ENCODE measurements around the gene KIF2A. TPM values are rescaled to one million over a fixed set of nuclear protein-coding genes. Genes with fewer than 3 reads are reported as not detected.

Gene KIF2A
- total RNA-seq, 1 experiment from 2014 or later, result 54.9 TPM

DNA sequence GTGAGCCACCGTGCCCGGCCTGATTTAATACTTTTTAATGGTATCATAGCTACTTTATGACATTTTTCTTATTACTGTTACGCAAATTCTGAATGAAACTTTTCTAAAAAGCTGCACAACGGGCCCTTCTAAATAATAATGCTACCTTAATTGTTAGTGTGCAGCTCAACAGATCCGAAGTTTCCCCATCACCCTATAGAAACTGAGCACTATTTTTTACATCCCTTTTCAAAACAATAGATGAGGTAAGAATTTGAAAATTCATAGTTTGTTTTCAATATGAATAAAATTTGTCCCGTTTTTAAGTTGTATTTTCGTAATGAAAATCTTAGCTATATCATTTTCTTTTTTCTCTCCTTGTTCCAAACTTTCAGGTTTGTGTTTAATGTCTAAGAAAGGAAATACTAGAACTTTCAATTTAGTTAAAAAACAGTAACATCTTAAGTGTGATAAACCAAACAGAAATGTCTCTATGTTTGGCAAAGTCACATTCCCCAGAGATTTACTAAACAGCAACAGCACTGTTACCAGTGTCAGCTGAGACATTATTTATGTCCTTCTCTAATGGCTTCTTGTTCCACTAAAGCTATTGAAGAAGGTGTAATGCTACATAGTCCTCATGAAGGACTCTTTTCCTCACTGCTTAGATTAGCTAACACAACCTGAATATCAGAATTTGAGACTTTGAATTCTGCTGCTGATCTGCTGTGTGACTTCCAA, 22.9 kb downstream of the KIF2A start:
- DNase-seq (ENCODE audit: low read depth), result no peak

DNA sequence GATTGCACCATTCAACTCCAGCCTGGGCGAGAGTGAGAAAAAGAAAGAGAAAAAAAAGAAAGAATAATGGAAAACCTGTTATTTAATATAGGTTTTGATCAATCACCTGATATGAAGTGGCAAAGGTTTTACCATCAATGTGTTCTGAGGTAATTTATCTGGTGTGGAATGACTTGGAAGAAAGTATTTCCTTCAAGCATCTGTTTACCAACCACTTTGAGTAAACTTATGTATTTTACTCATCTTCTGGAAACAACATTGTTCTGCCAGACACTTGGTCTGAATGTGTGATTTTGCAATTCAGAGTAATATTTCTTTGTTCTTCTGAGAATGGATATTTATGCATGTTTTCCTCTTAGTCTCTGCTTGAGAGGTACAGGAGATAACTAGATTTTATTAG, 24.3 kb downstream of the KIF2A start:
- no peak for DNase-seq (ENCODE audit: low read depth)

DNA sequence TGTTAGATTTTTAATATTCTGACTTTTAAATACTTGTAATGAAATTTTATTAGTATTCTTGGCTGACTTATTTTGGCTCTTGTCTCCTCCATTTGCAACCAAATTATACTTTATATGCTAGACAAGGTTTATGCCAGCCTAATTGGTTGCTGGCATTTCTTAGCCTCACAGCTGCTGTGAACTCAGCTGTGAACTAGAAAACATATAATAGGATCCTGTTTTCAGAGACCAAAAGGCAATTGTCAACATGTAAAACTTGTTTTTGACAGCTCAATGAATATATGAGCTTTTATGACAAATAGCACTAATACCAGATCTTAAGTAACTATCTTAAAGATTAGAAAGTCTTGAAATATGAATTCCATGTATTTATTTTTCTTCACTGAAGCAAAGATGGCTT, 25.9 kb downstream of the KIF2A start:
- DNase-seq (ENCODE audit: low read depth), result no peak

DNA sequence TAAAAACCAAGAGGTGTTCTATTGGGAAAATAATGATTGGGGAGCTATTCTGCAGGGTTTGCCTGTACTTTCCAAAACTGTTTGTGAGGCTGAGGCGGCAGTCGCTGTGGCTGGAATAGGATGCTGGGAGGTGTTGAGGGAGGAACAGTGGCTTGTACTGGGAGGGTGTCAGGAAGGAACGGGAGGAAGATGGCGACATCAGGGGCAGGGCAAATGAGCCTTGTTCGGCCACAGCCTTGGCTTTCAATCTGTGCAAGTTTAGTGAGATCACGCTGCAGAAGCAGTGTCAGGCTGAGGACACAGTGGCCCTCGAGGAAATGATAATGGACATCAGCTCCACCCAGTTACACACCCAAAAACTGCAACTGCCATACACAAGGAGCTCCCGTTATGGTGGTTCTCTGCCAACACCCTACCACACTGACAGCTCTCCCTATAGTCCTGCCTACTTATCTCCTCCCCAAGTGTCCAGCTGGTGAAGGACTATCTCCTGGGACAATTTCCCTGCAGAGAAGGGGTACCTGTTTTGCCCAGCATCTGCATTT, 27.3 kb downstream of the KIF2A start:
- DNase-seq (ENCODE audit: low read depth), result no peak

DNA sequence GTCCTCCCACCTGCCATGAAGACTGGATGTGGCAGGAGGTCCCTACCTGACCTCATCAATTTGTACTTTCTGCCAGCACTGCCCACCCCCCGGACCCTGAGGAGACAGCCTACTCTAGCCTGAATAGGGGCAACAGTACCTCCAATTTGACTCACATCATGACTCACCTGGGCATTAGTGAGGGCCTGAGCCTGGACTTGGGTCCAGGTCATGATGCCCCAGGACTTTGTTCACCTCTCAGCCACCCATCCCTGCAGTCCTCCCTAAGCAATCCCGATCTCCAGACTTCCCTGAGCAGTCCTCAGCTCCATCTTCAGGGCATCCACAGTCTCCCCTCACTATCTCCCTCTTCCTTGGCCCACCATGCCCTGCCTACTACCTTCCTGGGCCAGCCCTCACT, 28.1 kb downstream of the KIF2A start:
- DNase-seq (ENCODE audit: low read depth), result no peak

DNA sequence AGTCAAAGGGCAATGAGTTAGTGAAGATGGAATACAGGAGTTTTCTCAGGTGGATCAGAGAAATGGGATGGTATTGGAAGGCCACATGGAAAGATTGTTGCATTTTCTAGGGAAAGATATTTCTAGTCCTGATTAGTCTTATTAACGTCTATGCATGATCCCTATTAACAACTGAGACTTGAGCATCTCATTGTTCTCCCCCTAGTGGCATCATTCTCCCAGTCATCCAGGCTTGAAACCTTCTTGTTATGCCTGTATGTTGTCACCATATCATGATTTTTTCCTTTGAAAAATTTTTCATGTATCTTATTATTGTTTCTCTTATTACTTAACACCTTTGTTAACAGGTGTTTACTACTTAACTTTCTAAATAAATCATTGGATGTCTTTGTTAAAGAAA, 34.4 kb downstream of the KIF2A start:
- no peak for DNase-seq (ENCODE audit: low read depth)

DNA sequence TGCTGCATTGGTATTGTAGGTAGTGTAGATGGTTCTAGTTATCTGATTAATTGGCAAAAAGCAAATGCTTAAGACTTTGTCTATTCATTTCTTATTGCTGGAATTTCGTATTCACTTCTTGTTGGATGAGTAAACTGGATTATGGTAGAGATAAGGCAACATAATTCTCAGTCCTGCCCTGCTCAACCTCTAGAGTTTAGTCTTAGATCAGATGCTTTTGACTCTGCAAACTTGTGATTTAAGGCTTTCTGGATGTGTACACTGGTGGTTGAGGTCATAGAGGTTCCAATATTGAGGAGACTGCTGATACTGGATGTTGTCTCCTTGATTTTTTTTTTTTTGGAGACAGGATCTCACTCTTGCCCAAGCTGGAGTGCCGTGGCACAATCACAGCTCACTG, 35.0 kb downstream of the KIF2A start:
- DNase-seq (ENCODE audit: low read depth), result no peak

DNA sequence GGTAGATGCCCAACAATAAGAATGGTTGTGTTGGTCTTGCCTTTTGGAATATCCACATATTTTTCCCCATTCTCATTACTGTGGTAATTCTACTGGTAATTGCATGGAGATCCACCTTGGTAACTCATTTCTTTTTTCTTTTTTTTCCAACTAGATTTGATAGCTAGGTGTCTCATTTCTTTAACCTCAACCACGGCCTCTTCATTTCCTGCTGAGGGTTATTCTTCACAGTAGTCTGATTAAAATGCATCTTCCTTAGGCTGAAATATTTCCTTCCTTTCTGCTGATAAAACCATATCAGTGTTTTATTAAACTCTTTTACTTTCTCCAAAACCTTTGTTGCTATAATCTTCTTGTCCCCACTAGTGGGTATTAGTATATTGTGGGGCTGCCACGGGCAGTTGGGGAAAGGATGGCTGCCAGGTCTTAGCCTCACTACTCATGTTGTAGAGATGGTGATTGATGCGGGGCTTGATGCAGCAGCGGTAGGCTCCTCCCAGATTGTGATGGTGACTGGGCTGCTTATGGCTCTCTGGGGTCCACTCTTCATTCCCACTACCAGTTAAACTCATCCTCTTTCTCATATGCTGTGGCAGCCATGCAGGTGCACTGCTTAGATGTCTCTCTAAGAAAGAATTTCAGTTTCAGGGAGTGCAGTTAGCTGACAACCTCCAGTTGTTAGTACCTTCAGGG, 35.9 kb downstream of the KIF2A start:
- DNase-seq (ENCODE audit: low read depth), result no peak

DNA sequence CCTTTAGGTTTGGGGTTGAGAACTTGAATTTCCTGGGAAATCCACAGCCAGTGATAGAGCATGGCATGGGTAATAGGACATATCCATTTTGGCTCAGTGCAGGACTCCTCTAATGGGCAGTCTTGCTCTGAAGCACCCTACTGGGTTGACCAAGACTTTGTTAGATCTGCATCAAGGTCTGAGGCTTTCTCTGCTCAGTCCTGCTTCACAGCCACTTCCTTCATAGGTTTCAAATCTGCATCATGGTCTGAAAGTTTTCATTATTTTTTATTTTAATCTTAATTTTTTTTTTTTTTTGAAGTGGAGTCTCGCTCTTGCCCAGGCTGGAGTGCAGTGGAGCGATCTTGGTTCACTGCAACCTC, 36.5 kb downstream of the KIF2A start:
- DNase-seq (ENCODE audit: low read depth), result no peak

DNA sequence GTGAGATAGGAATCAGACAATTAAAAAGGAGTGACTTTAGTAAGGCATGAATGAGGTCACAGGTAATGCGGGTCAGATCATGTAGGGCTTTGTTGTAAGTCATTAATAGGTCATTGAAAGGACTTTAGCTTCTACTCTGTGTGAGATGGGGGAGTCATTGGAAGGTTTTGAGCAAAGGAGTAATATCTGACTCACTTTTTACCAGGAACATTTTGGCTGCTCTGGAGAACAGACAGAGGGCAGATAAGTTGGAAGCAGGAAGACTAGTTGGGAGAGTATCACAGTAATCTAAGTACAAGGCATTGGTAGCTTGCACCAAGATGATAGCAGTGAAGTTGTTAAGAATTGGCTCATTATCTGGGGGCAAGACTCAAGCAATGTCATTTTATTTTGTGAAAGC, 37.4 kb downstream of the KIF2A start:
- no peak for DNase-seq (ENCODE audit: low read depth)

DNA sequence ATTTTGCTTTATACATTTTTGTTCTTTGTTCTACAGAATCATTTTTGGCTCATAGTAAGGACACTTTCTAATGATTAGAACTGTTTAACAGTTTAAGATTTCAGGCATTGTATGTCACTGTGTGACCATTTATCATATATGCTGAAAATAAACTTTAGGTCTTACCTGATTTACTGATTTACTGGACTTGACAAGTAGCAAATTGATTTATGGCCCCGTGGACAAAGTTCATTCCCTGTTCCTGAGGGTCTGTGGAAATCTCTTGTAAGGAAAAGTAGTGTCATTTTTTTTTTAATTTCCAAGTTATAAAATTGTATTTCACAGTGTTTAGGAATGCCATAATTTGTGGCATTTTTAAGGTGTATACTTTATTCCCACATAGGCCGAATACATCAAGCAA, 40.7 kb downstream of the KIF2A start:
- DNase-seq (ENCODE audit: low read depth), result no peak

DNA sequence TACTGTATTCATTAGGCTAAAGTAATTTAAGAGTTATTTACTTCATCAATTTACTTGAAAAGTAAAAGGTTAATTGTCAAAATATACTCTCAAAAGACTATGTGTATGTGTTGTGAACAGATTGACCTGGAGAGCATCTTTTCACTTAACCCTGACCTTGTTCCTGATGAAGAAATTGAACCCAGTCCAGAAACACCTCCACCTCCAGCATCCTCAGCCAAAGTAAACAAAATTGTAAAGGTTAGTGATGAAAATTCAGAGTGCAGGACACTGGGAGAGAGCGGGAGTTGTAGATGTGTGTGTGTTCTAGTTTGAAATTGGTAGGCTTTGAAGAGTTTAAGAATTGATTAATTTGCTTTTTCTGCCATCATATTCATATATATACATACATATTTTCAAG, 41.9 kb downstream of the KIF2A start:
- DNase-seq (ENCODE audit: low read depth), result no peak

DNA sequence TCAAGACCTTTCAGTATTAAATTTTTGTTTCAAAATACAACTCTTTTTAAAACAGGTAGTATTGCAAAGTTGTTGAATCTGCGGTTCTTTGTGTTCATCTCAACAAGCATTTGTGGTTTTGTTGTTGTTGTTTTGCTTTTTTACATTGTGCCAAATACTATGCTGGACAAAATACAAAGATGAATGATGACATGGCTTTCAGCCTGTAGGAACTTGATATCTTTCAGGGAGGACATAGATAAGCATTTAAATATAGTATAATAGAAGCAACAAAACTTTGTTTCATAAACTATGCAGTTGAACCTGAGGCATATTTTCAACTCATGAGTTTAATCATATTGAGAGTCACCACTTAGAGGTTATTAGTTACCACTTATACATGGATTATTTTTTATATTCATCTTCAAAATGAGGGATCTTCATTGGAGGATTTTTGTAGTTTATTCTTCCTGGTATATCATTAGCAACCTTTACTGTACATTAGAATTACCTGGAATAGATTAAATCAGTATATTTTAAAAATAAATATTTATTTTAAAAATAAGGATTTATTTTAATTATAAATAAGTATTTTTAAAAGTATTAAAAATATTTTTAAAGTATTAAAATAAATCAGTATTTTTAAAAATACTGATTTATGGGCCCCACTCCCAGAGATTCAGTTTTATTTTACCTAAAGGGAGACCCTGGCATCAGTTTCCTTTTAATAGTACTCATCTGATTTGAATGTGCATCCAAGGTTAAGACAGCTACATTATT, 42.9 kb downstream of the KIF2A start:
- no peak for DNase-seq (ENCODE audit: low read depth)

DNA sequence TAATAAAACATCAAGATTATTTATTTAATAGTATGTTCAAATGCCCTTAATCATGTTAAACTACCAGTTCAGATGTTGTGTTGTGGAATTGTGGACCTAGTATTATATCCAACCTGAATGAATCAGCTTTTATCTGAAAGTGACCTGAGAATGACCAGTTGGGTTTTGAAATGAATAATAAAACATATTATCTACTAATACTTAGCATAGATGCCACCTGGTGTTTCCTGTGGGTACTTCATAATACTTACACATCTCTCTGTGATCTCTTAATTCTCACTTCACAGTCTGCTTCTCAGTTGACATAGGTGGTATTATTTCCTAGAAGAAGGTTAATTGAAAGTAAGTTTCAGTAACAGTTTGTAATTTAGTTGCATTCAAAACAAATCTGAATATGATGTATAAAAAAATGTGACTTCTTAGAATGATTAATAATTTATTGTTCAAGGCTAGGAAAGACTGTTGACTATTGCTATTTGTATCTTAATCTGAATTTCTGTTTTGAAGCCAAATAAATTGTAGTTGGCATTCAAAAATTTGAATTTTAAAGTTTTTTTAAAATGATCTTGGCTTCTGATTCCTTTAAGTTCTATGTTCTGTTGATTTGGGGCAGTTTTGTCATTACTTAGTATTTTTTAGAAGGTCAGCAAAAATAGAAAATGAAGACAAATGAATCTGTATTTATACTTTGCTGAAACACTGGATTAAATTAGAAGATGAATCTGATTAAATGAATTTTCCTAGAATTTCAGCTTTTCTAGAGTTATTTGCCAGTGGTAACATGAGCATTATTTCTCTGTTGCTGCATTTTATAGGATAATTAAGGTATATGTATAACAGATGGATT, 48.2 kb downstream of the KIF2A start:
- DNase-seq (ENCODE audit: low read depth), result peak; percentile 41

DNA sequence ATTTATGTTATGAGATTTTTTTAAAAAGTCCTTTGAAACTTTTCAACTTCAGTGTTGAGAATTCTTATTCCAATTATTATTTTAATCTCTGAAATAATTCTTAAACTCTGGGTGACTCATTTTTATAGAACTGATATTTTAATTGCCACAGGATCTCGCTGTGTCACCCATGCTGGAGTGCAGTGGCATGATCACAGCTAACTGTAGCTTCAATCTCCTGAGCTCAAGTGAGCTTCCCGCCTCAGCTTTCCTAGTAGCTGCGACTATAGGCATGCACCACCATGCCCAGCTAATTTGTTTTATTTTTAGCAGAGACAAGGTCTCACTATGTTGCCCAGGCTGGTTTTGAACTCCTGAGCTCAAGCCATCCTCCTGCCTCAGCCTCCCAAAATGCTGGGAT, 56.7 kb downstream of the KIF2A start:
- DNase-seq (ENCODE audit: low read depth), result no peak

DNA sequence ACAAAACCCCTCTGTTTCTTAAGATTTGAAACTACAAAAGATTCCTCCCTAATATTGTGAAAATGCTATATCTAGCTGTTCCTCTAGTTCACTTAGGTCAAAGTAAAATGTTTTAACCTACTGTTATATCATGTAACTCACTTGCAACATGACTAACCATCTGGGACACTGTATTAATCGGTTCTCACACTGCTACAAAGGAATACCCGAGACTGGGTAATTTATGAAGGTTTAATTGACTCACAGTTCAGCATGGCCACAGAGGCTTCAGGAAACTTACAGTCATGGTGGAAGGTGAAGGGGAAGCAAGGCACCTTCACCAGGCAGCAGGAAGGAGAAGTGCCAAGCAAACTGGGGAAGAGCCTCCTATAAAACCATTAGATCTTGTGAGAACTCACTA, 63.0 kb downstream of the KIF2A start:
- DNase-seq (ENCODE audit: low read depth), result no peak

DNA sequence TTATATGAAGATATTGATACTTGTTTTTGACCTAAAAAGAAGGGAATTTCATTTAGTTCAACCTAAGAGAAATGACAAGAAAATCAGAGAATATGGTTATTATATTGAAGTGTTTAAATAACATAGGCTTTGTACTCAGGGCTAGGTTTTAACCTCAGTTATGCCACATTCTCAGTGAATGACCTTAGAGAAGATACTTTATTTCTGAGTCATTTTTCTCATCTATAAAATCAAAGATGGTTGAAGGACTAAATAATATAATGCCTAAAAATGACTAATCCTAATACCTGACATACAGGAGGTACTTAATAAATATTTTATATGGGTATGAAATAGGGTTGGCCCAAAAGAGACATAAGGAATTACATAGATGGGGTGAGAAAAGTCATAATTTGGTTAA, 65.4 kb downstream of the KIF2A start:
- no peak for DNase-seq (ENCODE audit: low read depth)

DNA sequence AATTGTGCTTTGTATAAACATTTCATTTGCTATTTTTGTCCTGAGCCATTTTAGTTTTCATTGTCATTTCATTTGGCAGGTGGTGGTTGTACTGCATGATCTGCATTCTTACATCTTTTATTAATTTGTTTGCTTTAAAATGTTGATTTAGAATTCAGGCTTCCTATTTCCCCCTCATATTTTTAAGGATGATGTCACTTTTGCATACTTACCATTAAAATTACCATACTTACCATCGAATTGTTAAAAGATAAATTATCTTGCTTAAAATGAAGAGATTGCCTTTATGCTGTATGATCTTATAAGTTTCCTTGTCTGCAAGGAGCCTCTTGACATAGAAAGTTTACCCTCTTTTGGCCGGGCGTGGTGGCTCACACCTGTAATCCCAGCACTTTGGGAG, 66.6 kb downstream of the KIF2A start:
- DNase-seq (ENCODE audit: low read depth), result no peak

DNA sequence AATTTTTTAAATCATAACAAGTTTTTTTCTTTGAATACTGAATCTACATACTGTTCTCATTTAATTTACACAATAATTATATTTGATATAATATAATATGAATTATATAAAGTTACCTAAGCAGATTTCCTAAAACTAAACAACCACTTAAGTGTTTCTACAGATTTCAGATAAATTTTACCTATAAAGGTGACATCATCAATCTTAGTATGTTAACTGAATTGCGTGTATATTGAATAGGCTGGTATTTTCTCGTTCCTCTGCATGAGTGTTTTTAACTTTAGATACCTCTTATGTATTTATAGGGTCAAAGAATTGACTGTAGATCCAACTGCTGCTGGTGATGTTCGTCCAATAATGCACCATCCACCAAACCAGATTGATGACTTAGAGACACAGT, 67.4 kb downstream of the KIF2A start:
- no peak for DNase-seq (ENCODE audit: low read depth)

DNA sequence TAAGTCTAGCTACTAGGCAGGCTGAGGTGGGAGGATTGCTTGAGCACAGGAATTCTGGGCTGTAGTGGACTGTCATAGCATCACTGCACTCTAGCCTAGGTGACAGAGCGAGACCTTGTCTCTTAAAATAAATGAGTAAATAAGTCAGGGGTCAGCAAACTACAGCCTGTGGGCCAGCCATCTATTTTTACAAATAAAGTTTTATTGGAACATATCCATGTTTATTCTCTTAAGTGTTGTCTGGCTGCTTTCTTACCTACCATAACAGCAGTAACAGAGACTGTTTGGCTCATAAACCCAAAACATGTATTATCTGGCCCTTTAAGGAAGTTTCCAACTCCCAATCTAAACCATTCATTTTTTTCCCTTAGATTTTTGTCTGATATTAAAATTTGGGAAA, 68.1 kb downstream of the KIF2A start:
- DNase-seq (ENCODE audit: low read depth), result no peak

DNA sequence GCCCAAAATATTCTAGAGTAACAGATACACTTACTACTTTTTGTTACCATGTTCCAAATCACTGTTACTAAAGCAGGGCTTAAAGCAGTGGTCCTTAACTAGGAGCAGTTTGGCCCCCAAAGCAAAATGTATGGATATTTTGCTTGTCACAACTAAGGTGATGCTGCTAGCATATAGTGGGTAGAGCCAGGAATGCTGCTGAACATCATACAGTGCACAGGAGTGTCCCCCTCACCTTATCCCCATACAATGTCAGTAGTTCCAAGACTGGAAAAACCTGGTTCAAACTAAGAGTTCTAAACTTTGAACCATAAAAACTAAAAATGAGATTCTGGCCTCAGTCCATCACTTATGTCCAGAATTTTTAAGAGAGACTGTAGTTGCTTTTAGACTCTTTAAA, 69.6 kb downstream of the KIF2A start:
- DNase-seq (ENCODE audit: low read depth), result no peak

DNA sequence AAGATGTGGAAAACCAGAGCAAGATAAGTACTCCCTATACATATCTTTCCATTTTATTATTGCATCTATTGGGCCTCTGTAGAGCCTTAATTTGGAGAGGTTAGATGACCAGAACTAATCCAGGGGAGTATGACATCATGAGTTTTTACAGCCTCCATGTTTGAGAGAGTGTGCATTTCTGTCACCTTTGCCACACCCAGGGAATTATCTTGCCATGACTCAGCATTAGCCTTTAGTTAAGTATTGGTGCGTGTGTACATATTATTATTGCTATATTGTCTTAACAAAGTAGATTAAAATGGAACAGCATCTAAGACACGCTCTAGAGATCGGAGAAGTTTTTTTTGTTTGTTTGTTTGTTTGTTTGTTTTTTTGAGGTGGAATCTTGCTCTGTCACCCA, 70.1 kb downstream of the KIF2A start:
- peak; percentile 5 for DNase-seq (ENCODE audit: low read depth)
